Measurements from ENCODE around the gene ITGA1.

Gene ITGA1

GRCh38 chr5:52875827-52876226, 88.1 kb downstream of the ITGA1 start:
- no peak for TF ChIP-seq CTCF (IDR thresholded peaks at IDR 0.05; ENCODE audit: low read length)
- no peak for TF ChIP-seq EZH2phosphoT487 (IDR thresholded peaks at IDR 0.05; ENCODE audit: low read length)
- no peak for TF ChIP-seq EZH2 (optimal IDR thresholded peaks at IDR 0.05; ENCODE audit: low read depth, low read length)
- Histone ChIP-seq H2AFZ (ENCODE audit: low read length) (no peak overlapping the region), H3K4me3 (ENCODE audit: low read length) (no peak overlapping the region), H3K9me2 (replicated peaks; ENCODE audit: insufficient read depth, low read length) (no peaks in the 10 kb centered on the region), H3F3A (ENCODE audit: insufficient read depth, low read length) (no peaks in the 10 kb centered on the region), H3K36me3 (replicated peaks; ENCODE audit: insufficient read depth, low read length) (no peaks in the 10 kb centered on the region), H3K79me2 (ENCODE audit: low read length) (no peaks in the 10 kb centered on the region), H3K4me1 (ENCODE audit: low read length) (no peaks in the 10 kb centered on the region), H3K9ac (ENCODE audit: low read length) (no peak overlapping the region), H3K27me3 (replicated peaks; ENCODE audit: insufficient read depth, low read length) (no peaks in the 10 kb centered on the region), H4K20me1 (ENCODE audit: insufficient read depth, low read length) (no peaks in the 10 kb centered on the region), H3K27ac (ENCODE audit: low read length) (no peak overlapping the region), H3K9me3 (replicated peaks; ENCODE audit: insufficient read depth, low read length) (no peaks in the 10 kb centered on the region), H3K4me2 (ENCODE audit: low read depth, low read length) (no peak overlapping the region)
- DNase-seq: no peak

- TF ChIP-seq EZH2 (optimal IDR thresholded peaks at IDR 0.05; ENCODE audit: low read depth, low read length) (no peak), EZH2phosphoT487 (IDR thresholded peaks at IDR 0.05; ENCODE audit: low read length) (no peak), CTCF (IDR thresholded peaks at IDR 0.05; ENCODE audit: low read length) (no peak)
- Histone ChIP-seq H3K79me2 (ENCODE audit: low read length) (no peaks in the 10 kb centered on the region), H3K4me1 (ENCODE audit: low read length) (no peaks in the 10 kb centered on the region), H3F3A (ENCODE audit: insufficient read depth, low read length) (no peaks in the 10 kb centered on the region), H3K27ac (ENCODE audit: low read length) (no peak overlapping the region), H3K36me3 (replicated peaks; ENCODE audit: insufficient read depth, low read length) (no peaks in the 10 kb centered on the region), H2AFZ (ENCODE audit: low read length) (no peak overlapping the region), H3K9me3 (replicated peaks; ENCODE audit: insufficient read depth, low read length) (no peaks in the 10 kb centered on the region), H3K27me3 (replicated peaks; ENCODE audit: insufficient read depth, low read length) (no peaks in the 10 kb centered on the region), H4K20me1 (ENCODE audit: insufficient read depth, low read length) (no peaks in the 10 kb centered on the region), H3K9ac (ENCODE audit: low read length) (no peak overlapping the region), H3K4me3 (ENCODE audit: low read length) (no peak overlapping the region), H3K4me2 (ENCODE audit: low read depth, low read length) (no peak overlapping the region), H3K9me2 (replicated peaks; ENCODE audit: insufficient read depth, low read length) (no peaks in the 10 kb centered on the region)
- no peak for DNase-seq
These were observed 88.7 kb downstream of the ITGA1 start for GRCh38 chr5:52876456-52876855.

GRCh38 chr5:52878656-52879055, 90.9 kb downstream of the ITGA1 start:
- no peaks in the 10 kb centered on the region for H3K36me3 ChIP-seq (replicated peaks; ENCODE audit: insufficient read depth, low read length)

More at GRCh38 chr5:52878656-52879055, 90.9 kb downstream of the ITGA1 start:
- H3K9me3 ChIP-seq (replicated peaks; ENCODE audit: insufficient read depth, low read length): no peaks in the 10 kb centered on the region
- H3K9ac ChIP-seq (ENCODE audit: low read length): no peak overlapping the region
- H3K4me1 ChIP-seq (ENCODE audit: low read length): no peaks in the 10 kb centered on the region
- no peaks in the 10 kb centered on the region for H4K20me1 ChIP-seq (ENCODE audit: insufficient read depth, low read length)
- no peaks in the 10 kb centered on the region for H3F3A ChIP-seq (ENCODE audit: insufficient read depth, low read length)
- H3K27me3 ChIP-seq (replicated peaks; ENCODE audit: insufficient read depth, low read length): no peaks in the 10 kb centered on the region
- H2AFZ ChIP-seq (ENCODE audit: low read length): no peak overlapping the region
- H3K9me2 ChIP-seq (replicated peaks; ENCODE audit: insufficient read depth, low read length): no peaks in the 10 kb centered on the region
- H3K27ac ChIP-seq (ENCODE audit: low read length): no peak overlapping the region
- no peak overlapping the region for H3K4me3 ChIP-seq (ENCODE audit: low read length)
- no peak overlapping the region for H3K4me2 ChIP-seq (ENCODE audit: low read depth, low read length)
- TF ChIP-seq CTCF (IDR thresholded peaks at IDR 0.05; ENCODE audit: low read length) (no peak), EZH2phosphoT487 (IDR thresholded peaks at IDR 0.05; ENCODE audit: low read length) (no peak), EZH2 (optimal IDR thresholded peaks at IDR 0.05; ENCODE audit: low read depth, low read length) (no peak)
- no peaks in the 10 kb centered on the region for H3K79me2 ChIP-seq (ENCODE audit: low read length)
- no peak for DNase-seq
